SK-N-SH treated with all-trans-retinoic acid at 6 μM for 48 hours (cell line): ENCODE measurements around the gene TMEM143.
A peak's percentile ranks its signal among the peaks of the same experiment; 100 is the strongest.

Experiments
- ATAC-seq: fragments of 200-7000 bp; cut with Tn5 transposase; 3 replicates; pipeline ENCODE4 v1.9.1; 2020; ENCODE audit warnings: mild to moderate bottlenecking, moderate library complexity
- ARNTL ChIP-seq: fragments of 450-650 bp; formaldehyde crosslinking; IDR thresholded peaks from 2 replicates; pipeline ENCODE4 v1.5.0; 2020; ENCODE audit warnings: low read depth, mild to moderate bottlenecking, moderate library complexity, borderline replicate concordance
- BACH2 ChIP-seq: fragments of 250-450 bp; sonication (Bioruptor Pico); IDR thresholded peaks from 2 replicates; pipeline ENCODE4 v1.9.0; 2021; ENCODE audit warnings: mild to moderate bottlenecking, borderline replicate concordance
- CREB5 ChIP-seq: fragments of 250-450 bp; sonication (Bioruptor Pico); IDR thresholded peaks from 2 replicates; pipeline ENCODE4 v1.5.1; 2020; ENCODE audit warnings: low read depth, mild to moderate bottlenecking, moderate library complexity
- CSDC2 ChIP-seq: fragments of 250-450 bp; sonication (Bioruptor Pico); IDR thresholded peaks from 2 replicates; pipeline ENCODE4 v1.5.0; 2020; ENCODE audit warnings: mild to moderate bottlenecking, moderate library complexity
- ESRRG ChIP-seq: fragments of 250-450 bp; sonication (Bioruptor Pico); IDR thresholded peaks from 2 replicates; pipeline ENCODE4 v1.6.1; 2021; ENCODE audit warnings: mild to moderate bottlenecking
- GLIS3 ChIP-seq: fragments of 250-450 bp; sonication (Bioruptor Pico); IDR thresholded peaks from 2 replicates; pipeline ENCODE4 v1.5.0; 2020; ENCODE audit warnings: mild to moderate bottlenecking, moderate library complexity
- ISL1 ChIP-seq: fragments of 250-450 bp; sonication (Bioruptor Pico); IDR thresholded peaks from 2 replicates; pipeline ENCODE4 v2.1.2; 2022; ENCODE audit warnings: mild to moderate bottlenecking, moderate library complexity
- OSR1 ChIP-seq: fragments of 250-450 bp; sonication (Bioruptor Pico); IDR thresholded peaks from 2 replicates; pipeline ENCODE4 v1.8.0; 2022; ENCODE audit warnings: moderate library complexity, mild to moderate bottlenecking, inconsistent platforms
- PATZ1 ChIP-seq: fragments of 250-450 bp; sonication (Bioruptor Pico); IDR thresholded peaks from 2 replicates; pipeline ENCODE4 v1.8.0; 2020; ENCODE audit warnings: mild to moderate bottlenecking, moderate library complexity, borderline replicate concordance
- POU6F1 ChIP-seq: fragments of 250-450 bp; sonication (Bioruptor Pico); IDR thresholded peaks from 2 replicates; pipeline ENCODE4 v1.8.0; 2021; ENCODE audit warnings: low read depth, mild to moderate bottlenecking, moderate library complexity, borderline replicate concordance
- PPARA ChIP-seq: fragments of 250-450 bp; sonication (Bioruptor Pico); IDR thresholded peaks from 2 replicates; pipeline ENCODE4 v1.5.0; 2020; ENCODE audit warnings: mild to moderate bottlenecking, borderline replicate concordance
- SNAI2 ChIP-seq: fragments of 250-450 bp; sonication (Bioruptor Pico); IDR thresholded peaks from 2 replicates; pipeline ENCODE4 v1.5.0; 2020; ENCODE audit warnings: mild to moderate bottlenecking, moderate library complexity
- TCF4 ChIP-seq: fragments of 250-450 bp; sonication (Bioruptor Pico); IDR thresholded peaks from 2 replicates; pipeline ENCODE4 v1.8.0; 2021; ENCODE audit warnings: mild to moderate bottlenecking, moderate library complexity, borderline replicate concordance
- TOX ChIP-seq: fragments of 250-450 bp; sonication (Bioruptor Pico); IDR thresholded peaks from 2 replicates; pipeline ENCODE4 v1.8.0; 2021; ENCODE audit warnings: mild to moderate bottlenecking, moderate library complexity, borderline replicate concordance
- TSHZ2 ChIP-seq: fragments of 250-450 bp; sonication (Bioruptor Pico); IDR thresholded peaks from 2 replicates; pipeline ENCODE4 v1.5.0; 2020; ENCODE audit warnings: mild to moderate bottlenecking, moderate library complexity
- ZC3H10 ChIP-seq: fragments of 250-450 bp; sonication (Bioruptor Pico); IDR thresholded peaks from 2 replicates; pipeline ENCODE4 v1.5.1; 2021; ENCODE audit warnings: mild to moderate bottlenecking, moderate library complexity
- ZFP3 ChIP-seq: fragments of 250-450 bp; sonication (Bioruptor Pico); IDR thresholded peaks from 2 replicates; pipeline ENCODE4 v1.5.0; 2020; ENCODE audit warnings: mild to moderate bottlenecking, moderate library complexity
- ZFP30 ChIP-seq: fragments of 450-650 bp; formaldehyde crosslinking; IDR thresholded peaks from 2 replicates; pipeline ENCODE4 v1.5.0; 2022; ENCODE audit warnings: mild to moderate bottlenecking, moderate library complexity
- ZNF565 ChIP-seq: fragments of 450-650 bp; formaldehyde crosslinking; conservative IDR thresholded peaks from 2 replicates; pipeline ENCODE4 v1.5.0; 2020; ENCODE audit warnings: low read depth, mild to moderate bottlenecking, moderate library complexity

TMEM143 gene

GRCh38 chr19:48355365-48355954 lies 8.3 kb downstream of the TMEM143 start (continued):
- no peak for TF ChIP-seq POU6F1 (CRISPR knock-in tag)
- no peak for TF ChIP-seq SNAI2
- no peak for TF ChIP-seq TOX (CRISPR knock-in tag)
- no peak for TF ChIP-seq GLIS3

GRCh38 chr19:48354332-48354992 lies 9.3 kb downstream of the TMEM143 start:
- ATAC-seq, result no peak
- no peak for TF ChIP-seq BACH2 (CRISPR knock-in tag)
- no peak for TF ChIP-seq GLIS3
- no peak for TF ChIP-seq TSHZ2 (CRISPR knock-in tag)
- TF ChIP-seq CREB5 (CRISPR knock-in tag), result no peak
- no peak for TF ChIP-seq TOX (CRISPR knock-in tag)
- no peak for TF ChIP-seq ZFP3
- TF ChIP-seq PATZ1 (CRISPR knock-in tag), result no peak
- TF ChIP-seq CSDC2 (CRISPR knock-in tag), result no peak

- ATAC-seq, result peak; percentile 31; the same call in 1 of the 3 replicates
- no peak for TF ChIP-seq CSDC2 (CRISPR knock-in tag)
- no peak for TF ChIP-seq ZFP30 (CRISPR knock-in tag)
- no peak for TF ChIP-seq TOX (CRISPR knock-in tag)
- no peak for TF ChIP-seq ISL1
- TF ChIP-seq GLIS3, result no peak
- TF ChIP-seq POU6F1 (CRISPR knock-in tag), result no peak
- TF ChIP-seq PPARA, result no peak
- no peak for TF ChIP-seq ZNF565 (CRISPR knock-in tag)
- TF ChIP-seq ARNTL, result no peak
- TF ChIP-seq ZFP3, result no peak
- TF ChIP-seq CREB5 (CRISPR knock-in tag), result no peak
These were observed 10.1 kb downstream of the TMEM143 start for GRCh38 chr19:48353677-48354076.

GRCh38 chr19:48351341-48351752 lies 12.4 kb downstream of the TMEM143 start:
- TF ChIP-seq CREB5 (CRISPR knock-in tag) (no peak), OSR1 (CRISPR knock-in tag) (no peak), PPARA (no peak), ESRRG (no peak), ZC3H10 (CRISPR knock-in tag) (no peak), ZNF565 (CRISPR knock-in tag) (no peak), TCF4 (CRISPR knock-in tag) (no peak), ZFP3 (no peak)
- ATAC-seq, result peak; percentile 84
